NCI-H526 treated with DMSO at 0.1 percent for 48 hours (cell line): ENCODE results near the gene PRRC2C.

Experiments used
- DNase-seq: peaks from one replicate; lab custom pipeline; 2025; lab: John Stamatoyannopoulos, UW

The PRRC2C gene

GRCh38 chr1:171636141-171636540 is 150.8 kb downstream of the PRRC2C start:
- no peak for DNase-seq

DNA sequence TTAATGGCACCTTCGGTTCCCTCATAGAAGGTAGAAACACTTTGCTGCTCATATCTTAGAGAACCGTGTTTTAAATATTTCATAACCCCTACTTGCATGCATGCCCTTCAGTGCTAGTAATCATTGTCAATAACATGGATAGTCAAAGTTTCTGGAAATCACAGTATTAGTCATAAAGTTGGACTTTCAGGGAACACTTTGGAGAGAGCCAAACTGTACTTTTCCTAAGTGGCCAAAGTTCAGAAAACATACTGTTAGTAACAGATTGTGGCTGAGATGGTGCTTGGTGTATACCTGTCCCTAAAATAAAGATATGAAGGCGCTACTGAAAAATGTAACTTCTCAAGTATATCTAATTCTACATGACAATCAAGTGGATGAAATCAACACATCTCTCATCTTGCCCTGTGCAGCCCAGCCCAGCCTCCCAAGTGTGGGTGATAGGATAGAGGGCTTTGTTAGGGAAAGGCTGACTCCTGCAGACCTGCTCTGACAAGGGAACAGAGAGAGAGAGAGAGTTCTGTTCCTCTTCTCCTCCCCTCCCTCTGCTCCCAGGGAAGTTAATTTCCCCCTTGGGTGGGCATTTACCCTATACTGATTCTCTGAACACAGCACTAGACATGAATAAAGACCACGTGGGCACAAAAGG is 152.7 kb downstream of the PRRC2C start:
- no peak for DNase-seq

DNA sequence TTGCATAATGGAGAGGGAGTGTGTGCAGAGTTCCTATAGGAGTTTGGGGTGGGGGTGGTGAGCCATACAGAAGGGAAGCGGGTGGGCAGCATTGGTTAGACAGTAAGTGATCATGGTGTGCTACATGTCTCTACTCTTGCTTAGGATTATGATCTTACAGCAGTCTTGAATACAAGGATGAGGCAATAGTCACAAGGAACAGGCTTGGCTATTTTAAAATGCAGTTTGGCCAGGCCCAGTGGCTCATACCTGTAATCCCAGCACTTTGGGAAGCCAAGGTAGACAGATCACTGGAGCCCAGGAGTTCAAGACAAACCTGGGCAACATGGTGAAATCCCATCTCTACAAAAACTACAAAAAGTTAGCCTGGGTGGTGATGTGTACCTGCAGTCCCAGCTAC is 154.9 kb downstream of the PRRC2C start:
- DNase-seq: no peak

GRCh38 chr1:171641076-171641864 is 155.9 kb downstream of the PRRC2C start:
- DNase-seq: no peak

DNA sequence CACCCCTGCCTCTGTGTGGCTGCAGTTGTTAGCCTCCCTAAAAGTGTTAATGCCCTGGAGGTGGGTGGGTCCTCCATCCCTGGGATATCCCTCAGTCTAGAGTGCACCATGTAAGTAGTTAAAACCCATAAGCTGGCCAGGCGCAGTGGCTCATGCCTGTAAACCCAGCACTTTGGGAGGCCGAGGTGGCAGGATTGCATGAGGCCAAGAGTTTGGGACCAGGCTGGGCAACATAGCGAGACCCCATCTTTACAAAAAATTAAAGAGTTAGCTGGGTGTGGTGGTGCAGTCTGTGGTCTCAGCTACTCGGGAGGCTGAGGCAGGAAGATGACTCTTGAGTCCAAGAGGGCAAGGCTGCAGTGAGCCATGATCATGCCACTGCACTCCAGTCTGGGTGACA is 156.9 kb downstream of the PRRC2C start:
- DNase-seq: no peak
